ENCODE data around the gene RAB6B. TPM values are rescaled to one million over a fixed set of nuclear protein-coding genes. Genes with fewer than 3 reads are reported as not detected.

RAB6B gene
- total RNA-seq: 1.6 TPM

DNA sequence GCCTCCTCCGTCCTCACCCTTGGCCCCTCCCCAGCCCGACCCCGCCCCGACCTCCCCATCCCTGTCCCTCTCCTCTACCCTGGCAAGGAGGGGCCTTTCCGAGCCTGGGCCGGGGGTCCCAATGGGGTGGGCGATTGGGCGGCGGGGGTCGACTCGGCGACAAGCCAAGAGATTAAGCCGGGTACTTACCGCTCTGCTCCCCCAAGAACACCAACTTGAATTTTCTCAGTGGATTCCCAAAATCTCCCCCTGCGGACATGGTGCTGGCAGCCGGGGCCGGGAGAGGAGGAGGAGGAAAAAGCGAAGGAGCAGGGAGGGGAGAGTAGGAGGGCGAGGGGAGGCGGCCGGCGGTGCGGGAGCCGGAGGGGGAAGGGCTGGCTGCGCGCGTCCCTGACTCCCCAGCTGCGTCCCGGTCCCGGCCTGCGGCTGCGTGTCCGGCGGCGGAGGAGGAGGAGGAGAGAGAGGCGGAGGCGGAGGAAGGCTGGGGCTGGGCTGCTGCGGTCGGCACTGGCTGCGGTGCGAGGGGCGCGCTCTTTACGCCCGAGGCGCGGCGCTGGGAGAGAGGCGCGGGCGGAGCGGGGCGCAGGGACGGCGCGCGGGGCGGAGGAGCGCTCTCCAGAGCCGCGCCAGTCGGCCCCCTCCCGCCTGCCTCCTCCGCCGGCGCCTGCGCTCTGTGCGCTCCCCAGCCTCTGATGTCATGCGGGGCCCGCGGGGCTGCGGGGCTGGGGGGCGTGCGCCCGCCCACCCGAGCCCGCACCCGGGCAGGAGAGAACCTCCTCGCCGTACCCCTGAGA is at the start of gene RAB6B:
RAB6B (minus strand) TSS at position 675 of the 794 bp plus-strand sequence; CDS start at position 259, 416 bp downstream.
- Histone ChIP-seq H3K4me3 (ENCODE audit: low read length in 3 of 3) (peak within 1 kb of the TSS; percentile 71 to 80 (median 75)), H3K27ac (ENCODE audit: low read depth, low read length) (no peak within 1 kb of the TSS)

DNA sequence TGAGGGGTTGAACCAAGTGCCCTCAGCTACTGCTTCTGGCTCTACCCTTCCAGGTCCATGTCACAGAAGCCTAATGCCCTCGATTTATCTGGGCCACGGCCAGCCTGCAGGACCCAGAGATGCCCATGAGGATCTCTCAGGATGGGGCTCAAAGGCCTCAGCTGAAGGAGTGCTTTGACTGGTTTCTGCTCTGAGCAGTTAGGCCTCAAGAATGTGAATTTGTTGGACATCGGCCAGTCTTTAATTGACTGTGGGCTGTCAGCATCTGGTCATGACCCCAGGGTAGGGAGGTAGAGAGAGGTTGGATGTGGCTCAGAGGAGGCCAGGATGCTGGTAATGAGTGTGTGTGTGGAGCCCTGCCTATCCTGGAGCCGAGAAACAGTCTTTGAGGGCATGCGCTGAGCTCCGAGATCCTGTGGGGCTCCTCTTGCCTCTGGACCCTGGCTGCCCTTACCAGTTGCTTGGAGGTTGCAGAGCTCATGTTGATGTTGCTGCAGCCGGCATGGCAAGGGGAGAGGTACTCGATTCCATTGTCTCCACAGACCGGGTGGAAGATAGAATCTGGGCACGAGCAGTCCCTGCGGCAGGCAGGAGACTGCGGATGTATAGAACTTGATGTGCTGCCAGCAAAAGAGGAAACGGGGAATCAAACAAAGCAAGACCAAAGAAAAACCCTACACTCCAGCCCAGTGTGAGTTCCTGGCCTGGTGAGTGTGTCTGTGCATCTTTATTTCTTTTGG is 49.1 kb upstream of the RAB6B start:
- H3K4me3 ChIP-seq (ENCODE audit: low read length in 3 of 3): no peak overlapping the region
- H3K27ac ChIP-seq (ENCODE audit: low read depth, low read length): no peak overlapping the region
- H3K9me3 ChIP-seq (ENCODE audit: control insufficient read depth in 3 of 3, low read length in 3 of 3): no peaks in the 10 kb centered on the region
- H3K9ac ChIP-seq (ENCODE audit: low read depth in 1 of 3, low read length in 3 of 3): peak overlapping the region in 1 of 3 donors; percentile 33
- H3K36me3 ChIP-seq (ENCODE audit: control insufficient read depth in 3 of 3, insufficient read depth in 3 of 3, low read length in 3 of 3): no peaks in the 10 kb centered on the region
- peaks cover 29 to 52% (median 39%) of the 10 kb centered on the region in 3 donors for H3K4me1 ChIP-seq (ENCODE audit: control insufficient read depth in 3 of 3, insufficient read depth in 3 of 3, low read length in 3 of 3)
- H3K27me3 ChIP-seq (ENCODE audit: control insufficient read depth in 3 of 3, insufficient read depth in 3 of 3, low read length in 3 of 3): no peaks in the 10 kb centered on the region

More for the DNA sequence above, at the start of gene RAB6B:
- Histone ChIP-seq H3K27me3 (ENCODE audit: control insufficient read depth in 3 of 3, insufficient read depth in 3 of 3, low read length in 3 of 3) (peaks cover 3 to 16% (median 12%) of the 10 kb centered on the region in 3 donors), H3K9ac (ENCODE audit: low read depth in 1 of 3, low read length in 3 of 3) (peak within 1 kb of the TSS; percentile 64 to 79 (median 74)), H3K36me3 (ENCODE audit: control insufficient read depth in 3 of 3, insufficient read depth in 3 of 3, low read length in 3 of 3) (no peaks in the 10 kb centered on the region), H3K4me1 (ENCODE audit: control insufficient read depth in 3 of 3, insufficient read depth in 3 of 3, low read length in 3 of 3) (peaks cover 3 to 9% (median 4%) of the 10 kb centered on the region in 3 donors), H3K9me3 (ENCODE audit: control insufficient read depth in 3 of 3, low read length in 3 of 3) (no peaks in the 10 kb centered on the region)

- no peak overlapping the region for H3K27ac ChIP-seq (ENCODE audit: low read depth, low read length)
- H3K4me3 ChIP-seq (ENCODE audit: low read length in 3 of 3): no peak overlapping the region
- H3K9ac ChIP-seq (ENCODE audit: low read depth in 1 of 3, low read length in 3 of 3): peak overlapping the region in 1 of 3 donors; percentile 33
- H3K9me3 ChIP-seq (ENCODE audit: control insufficient read depth in 3 of 3, low read length in 3 of 3): no peaks in the 10 kb centered on the region
- H3K36me3 ChIP-seq (ENCODE audit: control insufficient read depth in 3 of 3, insufficient read depth in 3 of 3, low read length in 3 of 3): no peaks in the 10 kb centered on the region
- no peaks in the 10 kb centered on the region for H3K27me3 ChIP-seq (ENCODE audit: control insufficient read depth in 3 of 3, insufficient read depth in 3 of 3, low read length in 3 of 3)
- H3K4me1 ChIP-seq (ENCODE audit: control insufficient read depth in 3 of 3, insufficient read depth in 3 of 3, low read length in 3 of 3): peaks cover 29 to 49% (median 36%) of the 10 kb centered on the region in 3 donors
These were observed 48.5 kb upstream of the RAB6B start for GRCh38 chr3:133944181-133944580.

DNA sequence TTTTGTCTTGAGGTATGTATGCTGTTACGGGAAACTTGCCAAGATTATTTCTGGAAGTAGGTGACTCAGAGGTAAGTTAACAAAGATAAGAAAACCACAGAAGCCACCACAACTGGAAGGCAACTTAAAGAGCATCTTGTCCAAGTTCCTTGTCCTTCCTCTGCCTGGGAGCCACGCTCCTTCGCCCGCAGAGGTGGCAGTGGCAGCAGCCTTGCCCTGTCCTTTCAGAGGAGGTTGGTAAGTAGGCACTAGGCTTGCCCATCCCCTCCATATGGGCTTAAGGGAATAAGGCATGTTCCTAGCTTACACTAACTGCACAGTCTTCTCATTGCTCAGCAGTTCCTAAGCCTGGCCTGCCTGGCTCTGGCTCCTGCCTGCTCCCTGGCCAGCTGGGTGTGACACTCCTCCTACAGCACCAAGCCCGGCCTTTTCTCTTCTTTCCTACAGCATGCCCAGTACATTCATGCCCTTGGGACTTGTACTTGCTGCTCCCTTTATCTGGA is 48.0 kb upstream of the RAB6B start:
- Histone ChIP-seq H3K36me3 (ENCODE audit: control insufficient read depth in 3 of 3, insufficient read depth in 3 of 3, low read length in 3 of 3) (no peaks in the 10 kb centered on the region), H3K4me3 (ENCODE audit: low read length in 3 of 3) (no peak overlapping the region), H3K27me3 (ENCODE audit: control insufficient read depth in 3 of 3, insufficient read depth in 3 of 3, low read length in 3 of 3) (no peaks in the 10 kb centered on the region), H3K9me3 (ENCODE audit: control insufficient read depth in 3 of 3, low read length in 3 of 3) (no peaks in the 10 kb centered on the region), H3K9ac (ENCODE audit: low read depth in 1 of 3, low read length in 3 of 3) (no peak overlapping the region), H3K4me1 (ENCODE audit: control insufficient read depth in 3 of 3, insufficient read depth in 3 of 3, low read length in 3 of 3) (peaks cover 29 to 47% (median 35%) of the 10 kb centered on the region in 3 donors), H3K27ac (ENCODE audit: low read depth, low read length) (no peak overlapping the region)

- no peak overlapping the region for H3K9ac ChIP-seq (ENCODE audit: low read depth in 1 of 3, low read length in 3 of 3)
- no peaks in the 10 kb centered on the region for H3K9me3 ChIP-seq (ENCODE audit: control insufficient read depth in 3 of 3, low read length in 3 of 3)
- peaks cover 29 to 45% (median 35%) of the 10 kb centered on the region in 3 donors for H3K4me1 ChIP-seq (ENCODE audit: control insufficient read depth in 3 of 3, insufficient read depth in 3 of 3, low read length in 3 of 3)
These were observed 47.4 kb upstream of the RAB6B start for GRCh38 chr3:133943031-133943535.

GRCh38 chr3:133941415-133941821 is 45.7 kb upstream of the RAB6B start:
- H3K4me3 ChIP-seq (ENCODE audit: low read length in 3 of 3): peak overlapping the region in 1 of 3 donors; percentile 35
- no peak overlapping the region for H3K9ac ChIP-seq (ENCODE audit: low read depth in 1 of 3, low read length in 3 of 3)
- H3K27me3 ChIP-seq (ENCODE audit: control insufficient read depth in 3 of 3, insufficient read depth in 3 of 3, low read length in 3 of 3): no peaks in the 10 kb centered on the region
- H3K27ac ChIP-seq (ENCODE audit: low read depth, low read length): no peak overlapping the region
- H3K4me1 ChIP-seq (ENCODE audit: control insufficient read depth in 3 of 3, insufficient read depth in 3 of 3, low read length in 3 of 3): peaks cover 29 to 45% (median 35%) of the 10 kb centered on the region in 3 donors
- H3K36me3 ChIP-seq (ENCODE audit: control insufficient read depth in 3 of 3, insufficient read depth in 3 of 3, low read length in 3 of 3): no peaks in the 10 kb centered on the region
- no peaks in the 10 kb centered on the region for H3K9me3 ChIP-seq (ENCODE audit: control insufficient read depth in 3 of 3, low read length in 3 of 3)

More at GRCh38 chr3:133943031-133943535, 47.4 kb upstream of the RAB6B start:
- Histone ChIP-seq H3K4me3 (ENCODE audit: low read length in 3 of 3) (no peak overlapping the region), H3K27ac (ENCODE audit: low read depth, low read length) (no peak overlapping the region), H3K36me3 (ENCODE audit: control insufficient read depth in 3 of 3, insufficient read depth in 3 of 3, low read length in 3 of 3) (no peaks in the 10 kb centered on the region), H3K27me3 (ENCODE audit: control insufficient read depth in 3 of 3, insufficient read depth in 3 of 3, low read length in 3 of 3) (no peaks in the 10 kb centered on the region)

GRCh38 chr3:133940536-133940935 is 44.9 kb upstream of the RAB6B start:
- Histone ChIP-seq H3K36me3 (ENCODE audit: control insufficient read depth in 3 of 3, insufficient read depth in 3 of 3, low read length in 3 of 3) (no peaks in the 10 kb centered on the region), H3K4me3 (ENCODE audit: low read length in 3 of 3) (no peak overlapping the region), H3K9me3 (ENCODE audit: control insufficient read depth in 3 of 3, low read length in 3 of 3) (no peaks in the 10 kb centered on the region), H3K9ac (ENCODE audit: low read depth in 1 of 3, low read length in 3 of 3) (no peak overlapping the region), H3K27me3 (ENCODE audit: control insufficient read depth in 3 of 3, insufficient read depth in 3 of 3, low read length in 3 of 3) (no peaks in the 10 kb centered on the region), H3K27ac (ENCODE audit: low read depth, low read length) (no peak overlapping the region), H3K4me1 (ENCODE audit: control insufficient read depth in 3 of 3, insufficient read depth in 3 of 3, low read length in 3 of 3) (peaks cover 24 to 36% (median 30%) of the 10 kb centered on the region in 3 donors)

- Histone ChIP-seq H3K4me3 (ENCODE audit: low read length in 3 of 3) (no peak overlapping the region), H3K9ac (ENCODE audit: low read depth in 1 of 3, low read length in 3 of 3) (no peak overlapping the region), H3K9me3 (ENCODE audit: control insufficient read depth in 3 of 3, low read length in 3 of 3) (no peaks in the 10 kb centered on the region), H3K4me1 (ENCODE audit: control insufficient read depth in 3 of 3, insufficient read depth in 3 of 3, low read length in 3 of 3) (peaks cover 14 to 26% (median 19%) of the 10 kb centered on the region in 3 donors), H3K27me3 (ENCODE audit: control insufficient read depth in 3 of 3, insufficient read depth in 3 of 3, low read length in 3 of 3) (no peaks in the 10 kb centered on the region), H3K27ac (ENCODE audit: low read depth, low read length) (no peak overlapping the region), H3K36me3 (ENCODE audit: control insufficient read depth in 3 of 3, insufficient read depth in 3 of 3, low read length in 3 of 3) (no peaks in the 10 kb centered on the region)
These were observed 43.8 kb upstream of the RAB6B start for GRCh38 chr3:133939463-133939835.

DNA sequence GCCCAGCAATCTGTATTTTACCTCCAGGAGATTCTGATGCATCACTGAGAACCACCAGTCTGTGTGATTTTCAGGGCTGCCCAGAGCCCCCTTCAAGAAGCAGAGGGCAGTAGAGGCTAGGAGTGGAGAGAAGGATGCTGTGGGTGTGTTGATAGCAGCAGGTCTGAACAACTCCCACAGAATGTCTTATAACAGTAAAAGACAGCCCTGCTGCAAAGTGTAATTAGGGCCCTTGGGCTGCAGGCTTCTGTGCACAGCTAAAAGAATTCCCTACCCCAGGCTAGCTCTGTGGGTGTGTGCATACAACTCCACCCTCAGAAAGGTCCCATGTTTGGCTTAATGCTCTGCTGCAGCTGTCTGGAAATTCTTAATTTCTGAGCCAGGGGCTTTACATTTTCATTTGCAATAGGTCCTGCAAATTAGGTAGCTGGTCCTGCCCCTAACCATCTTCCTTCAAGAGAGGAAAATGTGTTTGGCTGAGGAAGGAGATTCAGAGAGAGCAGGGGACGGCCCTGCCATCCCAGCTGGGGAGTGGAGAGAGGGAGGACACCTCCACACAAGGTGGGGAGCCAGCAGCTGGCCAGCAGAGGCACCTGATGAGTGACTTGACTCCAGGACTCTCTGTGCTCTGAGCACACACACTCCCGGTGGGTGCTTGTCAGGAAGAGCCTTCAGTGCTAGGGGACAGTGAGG is 43.2 kb upstream of the RAB6B start:
- Histone ChIP-seq H3K4me1 (ENCODE audit: control insufficient read depth in 3 of 3, insufficient read depth in 3 of 3, low read length in 3 of 3) (peaks cover 9 to 21% (median 16%) of the 10 kb centered on the region in 3 donors), H3K4me3 (ENCODE audit: low read length in 3 of 3) (no peak overlapping the region), H3K27ac (ENCODE audit: low read depth, low read length) (no peak overlapping the region), H3K9me3 (ENCODE audit: control insufficient read depth in 3 of 3, low read length in 3 of 3) (no peaks in the 10 kb centered on the region), H3K36me3 (ENCODE audit: control insufficient read depth in 3 of 3, insufficient read depth in 3 of 3, low read length in 3 of 3) (no peaks in the 10 kb centered on the region), H3K27me3 (ENCODE audit: control insufficient read depth in 3 of 3, insufficient read depth in 3 of 3, low read length in 3 of 3) (no peaks in the 10 kb centered on the region), H3K9ac (ENCODE audit: low read depth in 1 of 3, low read length in 3 of 3) (no peak overlapping the region)
